Measurements from ENCODE around the gene FBXO9.

DNA sequence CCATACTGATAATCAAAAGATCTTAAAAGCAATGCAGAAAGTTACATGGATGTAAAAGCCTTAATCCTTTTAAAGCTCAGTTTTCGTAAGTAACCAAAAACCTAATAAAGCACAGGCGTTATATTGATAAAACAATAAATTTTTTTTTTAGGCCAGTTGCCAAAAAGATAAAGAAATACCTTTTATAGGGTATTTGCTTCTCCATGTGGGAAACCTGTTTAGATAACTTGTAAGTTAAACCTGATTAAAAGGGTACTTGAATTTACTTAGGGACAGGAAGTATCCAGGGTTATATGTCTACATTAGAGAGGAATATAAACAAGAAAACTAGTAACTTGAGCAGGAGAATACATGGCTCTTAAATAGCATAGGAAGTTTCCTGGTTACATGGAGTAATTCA lies 21.1 kb downstream of the FBXO9 start:
- TF ChIP-seq, protein P1, sequence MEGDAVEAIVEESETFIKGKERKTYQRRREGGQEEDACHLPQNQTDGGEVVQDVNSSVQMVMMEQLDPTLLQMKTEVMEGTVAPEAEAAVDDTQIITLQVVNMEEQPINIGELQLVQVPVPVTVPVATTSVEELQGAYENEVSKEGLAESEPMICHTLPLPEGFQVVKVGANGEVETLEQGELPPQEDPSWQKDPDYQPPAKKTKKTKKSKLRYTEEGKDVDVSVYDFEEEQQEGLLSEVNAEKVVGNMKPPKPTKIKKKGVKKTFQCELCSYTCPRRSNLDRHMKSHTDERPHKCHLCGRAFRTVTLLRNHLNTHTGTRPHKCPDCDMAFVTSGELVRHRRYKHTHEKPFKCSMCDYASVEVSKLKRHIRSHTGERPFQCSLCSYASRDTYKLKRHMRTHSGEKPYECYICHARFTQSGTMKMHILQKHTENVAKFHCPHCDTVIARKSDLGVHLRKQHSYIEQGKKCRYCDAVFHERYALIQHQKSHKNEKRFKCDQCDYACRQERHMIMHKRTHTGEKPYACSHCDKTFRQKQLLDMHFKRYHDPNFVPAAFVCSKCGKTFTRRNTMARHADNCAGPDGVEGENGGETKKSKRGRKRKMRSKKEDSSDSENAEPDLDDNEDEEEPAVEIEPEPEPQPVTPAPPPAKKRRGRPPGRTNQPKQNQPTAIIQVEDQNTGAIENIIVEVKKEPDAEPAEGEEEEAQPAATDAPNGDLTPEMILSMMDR (IDR thresholded peaks at IDR 0.05; ENCODE audit: control extremely low read depth in 1 of 3, insufficient read depth in 1 of 3, low read depth in 1 of 3, low read length in 3 of 3) = no peak
- TF ChIP-seq, protein P2, sequence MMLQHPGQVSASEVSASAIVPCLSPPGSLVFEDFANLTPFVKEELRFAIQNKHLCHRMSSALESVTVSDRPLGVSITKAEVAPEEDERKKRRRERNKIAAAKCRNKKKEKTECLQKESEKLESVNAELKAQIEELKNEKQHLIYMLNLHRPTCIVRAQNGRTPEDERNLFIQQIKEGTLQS (IDR thresholded peaks at IDR 0.05; ENCODE audit: insufficient read depth, low read depth, low read length) = no peak
- TF ChIP-seq JUN (IDR thresholded peaks at IDR 0.05; ENCODE audit: low read depth, low read length) (no peak), SAP30 (IDR thresholded peaks at IDR 0.05; ENCODE audit: insufficient read depth, insufficient replicate concordance, low read length) (no peak)
- TF ChIP-seq, protein P3, sequence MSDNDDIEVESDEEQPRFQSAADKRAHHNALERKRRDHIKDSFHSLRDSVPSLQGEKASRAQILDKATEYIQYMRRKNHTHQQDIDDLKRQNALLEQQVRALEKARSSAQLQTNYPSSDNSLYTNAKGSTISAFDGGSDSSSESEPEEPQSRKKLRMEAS (IDR thresholded peaks at IDR 0.05) = no peak
